ENCODE data around the gene PPP4C. TPM values are rescaled to one million over a fixed set of nuclear protein-coding genes. Genes with fewer than 3 reads are reported as not detected.
"Not testable (repeated sequence)": the region's sequence is repeated elsewhere in the genome, so short reads cannot be mapped to it uniquely, and the experiment has no call there.

Gene PPP4C
- total RNA-seq, 6 experiments from 2014 or later = 111 to 135 (median 123) TPM

DNA sequence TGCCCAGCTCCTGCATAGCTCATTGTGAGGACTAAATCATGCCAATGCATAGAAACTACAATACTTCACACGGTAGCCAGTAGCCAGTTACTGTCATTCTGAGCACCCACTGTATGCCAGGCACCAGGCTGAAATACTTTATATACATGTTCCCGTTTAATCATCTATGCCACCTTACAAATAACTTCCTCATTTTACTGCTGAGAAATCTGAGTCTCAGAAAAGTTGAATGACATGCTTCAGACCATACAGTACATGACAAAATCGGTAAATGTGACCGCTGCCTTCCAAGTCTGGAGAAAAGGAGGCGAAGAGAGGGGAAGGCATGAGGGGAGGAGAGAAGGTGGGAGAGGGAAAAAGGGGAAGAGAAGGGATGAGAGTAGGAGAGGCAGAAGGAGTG is 35.6 kb upstream of the PPP4C start:
- no peak overlapping the region for H3K27ac Mint-ChIP-seq
- TF ChIP-seq CTCF (IDR thresholded peaks at IDR 0.05) = no peak
- no peaks in the 10 kb centered on the region for H3K36me3 Mint-ChIP-seq (ENCODE audit: low read depth)
- peaks cover 17% of the 10 kb centered on the region for H3K27me3 Mint-ChIP-seq (ENCODE audit: insufficient read depth)
- H3K4me3 Mint-ChIP-seq = no peak overlapping the region
- no peaks in the 10 kb centered on the region for H3K4me1 Mint-ChIP-seq (ENCODE audit: low read depth)
- DNase-seq = no peak
- no peaks in the 10 kb centered on the region for H3K9me3 Mint-ChIP-seq

GRCh38 chr16:30040690-30041089 is 35.1 kb upstream of the PPP4C start:
- H3K4me1 Mint-ChIP-seq (ENCODE audit: low read depth); H3K4me3 Mint-ChIP-seq; H3K9me3 Mint-ChIP-seq; H3K36me3 Mint-ChIP-seq (ENCODE audit: low read depth); DNase-seq; H3K27ac Mint-ChIP-seq: not testable (repeated sequence)
- H3K27me3 Mint-ChIP-seq (ENCODE audit: insufficient read depth) = peaks cover 12% of the 10 kb centered on the region

- no peaks in the 10 kb centered on the region for H3K9me3 Mint-ChIP-seq
- DNase-seq = peak; percentile 53
- TF ChIP-seq CTCF (IDR thresholded peaks at IDR 0.05) = peak; percentile 83
- H3K27ac Mint-ChIP-seq = no peak overlapping the region
- no peak overlapping the region for H3K4me3 Mint-ChIP-seq
- no peaks in the 10 kb centered on the region for H3K4me1 Mint-ChIP-seq (ENCODE audit: low read depth)
- peaks cover 10% of the 10 kb centered on the region for H3K27me3 Mint-ChIP-seq (ENCODE audit: insufficient read depth)
- no peaks in the 10 kb centered on the region for H3K36me3 Mint-ChIP-seq (ENCODE audit: low read depth)
These were observed 34.0 kb upstream of the PPP4C start for GRCh38 chr16:30041841-30042240.

- TF ChIP-seq CTCF (IDR thresholded peaks at IDR 0.05) = no peak
- H3K36me3 Mint-ChIP-seq (ENCODE audit: low read depth) = no peaks in the 10 kb centered on the region
- no peak for DNase-seq
- H3K27ac Mint-ChIP-seq = no peak overlapping the region
- peaks cover 8% of the 10 kb centered on the region for H3K4me1 Mint-ChIP-seq (ENCODE audit: low read depth)
- no peak overlapping the region for H3K4me3 Mint-ChIP-seq
- H3K27me3 Mint-ChIP-seq (ENCODE audit: insufficient read depth) = peaks cover 2% of the 10 kb centered on the region; the same call in 1 of the 2 replicates
- H3K9me3 Mint-ChIP-seq = no peaks in the 10 kb centered on the region
These were observed 29.6 kb upstream of the PPP4C start for GRCh38 chr16:30046178-30046577.

DNA sequence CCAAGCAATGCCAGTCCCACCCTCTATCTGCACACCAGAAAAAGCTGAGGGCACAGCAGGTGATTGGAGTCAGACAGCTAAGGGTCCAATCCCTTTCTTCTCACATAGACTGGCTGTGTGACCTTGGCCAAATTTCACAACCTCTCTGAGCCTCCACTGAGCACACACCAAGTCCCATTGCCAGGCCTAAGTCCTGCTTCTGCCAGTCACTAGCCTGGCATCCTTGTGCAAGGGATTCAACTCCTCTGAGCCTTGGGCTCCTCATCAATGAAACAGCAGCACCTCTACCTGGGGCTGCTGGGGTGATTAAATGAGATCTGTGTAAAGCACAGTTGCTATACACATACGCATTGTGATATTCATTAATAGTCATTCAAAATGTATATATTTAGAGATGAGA is 29.2 kb upstream of the PPP4C start:
- Mint-ChIP-seq H3K36me3 (ENCODE audit: low read depth) (0 out of 2 replicates have a peak, but pooled peaks cover 2% of the 10 kb centered on the region), H3K4me3 (no peak overlapping the region)
- no peak for TF ChIP-seq CTCF (IDR thresholded peaks at IDR 0.05)

GRCh38 chr16:30049871-30050270 is 25.9 kb upstream of the PPP4C start:
- Mint-ChIP-seq H3K4me1 (ENCODE audit: low read depth) (peaks cover 30% of the 10 kb centered on the region), H3K9me3 (no peaks in the 10 kb centered on the region), H3K36me3 (ENCODE audit: low read depth) (0 out of 2 replicates have a peak, but pooled peaks cover 4% of the 10 kb centered on the region), H3K4me3 (no peak overlapping the region), H3K27ac (no peak overlapping the region), H3K27me3 (ENCODE audit: insufficient read depth) (peaks cover 2% of the 10 kb centered on the region)
- no peak for TF ChIP-seq CTCF (IDR thresholded peaks at IDR 0.05)
- DNase-seq = no peak

More for the DNA sequence above, 29.2 kb upstream of the PPP4C start:
- no peak for DNase-seq
- Mint-ChIP-seq H3K4me1 (ENCODE audit: low read depth) (peaks cover 11% of the 10 kb centered on the region), H3K27ac (no peak overlapping the region), H3K27me3 (ENCODE audit: insufficient read depth) (peaks cover 2% of the 10 kb centered on the region; the same call in 1 of the 2 replicates), H3K9me3 (no peaks in the 10 kb centered on the region)
